T-helper 17 cell (primary cell): ENCODE data around the gene ADD2. TPM values are rescaled to one million over a fixed set of nuclear protein-coding genes. Genes with fewer than 3 reads are reported as not detected.
A peak's percentile ranks its signal among the peaks of the same experiment; 100 is the strongest.
"Not testable (repeated sequence)": the region's sequence is repeated elsewhere in the genome, so short reads cannot be mapped to it uniquely, and the experiment has no call there.

ENCODE experiments used
- ATAC-seq: fragments of 150-1000 bp; cut with Tn5 transposase; 2 replicates; pipeline ENCODE4 v1.10.0; 2021; ENCODE audit warnings: mild to moderate bottlenecking, moderate library complexity
- DNase-seq, 3 donors: peaks; one replicate each; pipeline versions ENCODE4 v3.0.0 to v3.0.0-alpha.2; 2020 to 2021
- H3K9me3 ChIP-seq: one replicate; pipeline ENCODE4 v1.7.0; 2013; ENCODE audit warnings: low read length, mild to moderate bottlenecking; ENCODE audit not compliant: control insufficient read depth, poor library complexity, severe bottlenecking
- H3K27ac Mint-ChIP-seq: one replicate; pipeline ENCODE4 v1.8.0; 2022; ENCODE audit warnings: mild to moderate bottlenecking, moderate library complexity, mixed read lengths
- H3K27me3 Mint-ChIP-seq: one replicate; pipeline ENCODE4 v1.8.0; 2022; ENCODE audit warnings: mixed read lengths
- H3K36me3 Mint-ChIP-seq: one replicate; pipeline ENCODE4 v1.8.0; 2022; ENCODE audit warnings: low read depth, mixed read lengths
- H3K4me1 Mint-ChIP-seq: one replicate; pipeline ENCODE4 v1.8.0; 2022; ENCODE audit warnings: mild to moderate bottlenecking, mixed read lengths
- H3K4me3 Mint-ChIP-seq: one replicate; pipeline ENCODE4 v1.8.0; 2022; ENCODE audit warnings: mild to moderate bottlenecking, moderate library complexity, mixed read lengths
- total RNA-seq, 4 donors: library from RNA in 2 of 4; stranded (reverse) in 2 of 4; gene quantifications; one replicate each; pipeline ENCODE4 v1.2.3 and lab custom pipeline; 2022 to 2026

ADD2 gene
- total RNA-seq, 2 donors from 2014 or later, result 0.34 to 1.3 TPM

DNA sequence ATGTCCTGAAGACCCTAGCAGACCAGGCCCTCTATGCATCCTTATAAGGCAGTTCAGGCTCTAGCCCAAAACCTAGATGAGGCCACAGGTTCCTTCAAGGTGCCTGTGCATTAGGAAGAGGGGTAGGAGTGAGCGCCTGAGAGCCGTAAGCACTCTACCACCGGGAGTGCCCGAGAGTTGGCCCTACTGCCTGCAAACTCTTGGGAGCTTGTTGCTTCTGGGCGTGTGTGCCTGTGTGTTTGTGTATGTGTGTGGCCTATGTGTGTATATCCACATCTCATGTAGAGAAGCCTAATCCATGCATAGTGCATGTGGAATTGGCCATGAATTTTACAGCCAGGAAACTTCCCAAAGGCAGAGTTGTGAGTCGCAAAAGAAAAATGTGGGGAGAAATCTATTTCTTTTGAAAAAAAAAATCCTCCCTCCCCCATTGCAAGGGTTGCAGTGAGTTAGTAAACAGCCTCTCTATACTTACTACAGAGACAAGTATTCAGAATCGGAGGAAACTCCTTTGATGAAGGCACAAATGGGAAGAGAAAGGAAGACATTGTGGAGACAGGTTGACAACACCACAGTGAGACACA lies 96.8 kb downstream of the ADD2 start:
- no peak for DNase-seq
- Mint-ChIP-seq H3K4me1 (no peaks in the 10 kb centered on the region), H3K27me3 (peaks cover 5% of the 10 kb centered on the region), H3K27ac (no peak overlapping the region), H3K36me3 (peaks cover 2% of the 10 kb centered on the region), H3K4me3 (no peak overlapping the region)
- no peak for ATAC-seq
- no peaks in the 10 kb centered on the region for H3K9me3 ChIP-seq

DNA sequence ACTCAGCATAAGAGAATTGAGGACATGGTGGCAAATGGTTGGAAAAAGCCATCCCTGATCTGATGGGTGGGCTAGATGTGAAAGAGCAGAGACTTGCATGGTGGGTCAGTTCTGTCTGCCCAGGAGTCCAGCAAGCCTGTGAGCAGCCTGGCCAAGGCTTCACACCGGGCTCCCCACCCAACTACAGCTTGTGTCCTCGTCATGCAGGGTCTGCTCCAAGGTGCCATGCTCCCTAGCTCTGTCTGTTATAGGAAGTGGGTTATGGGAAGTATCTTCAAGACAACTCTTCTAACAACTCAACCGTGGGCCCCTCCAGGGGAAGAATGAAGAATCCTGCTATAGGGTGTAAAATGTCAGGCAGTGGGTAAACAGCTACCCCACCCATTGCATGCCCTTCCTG lies 97.4 kb downstream of the ADD2 start:
- no peaks in the 10 kb centered on the region for H3K4me1 Mint-ChIP-seq
- ATAC-seq (no peak), DNase-seq (no peak)
- H3K27ac Mint-ChIP-seq, result no peak overlapping the region
- no peak overlapping the region for H3K4me3 Mint-ChIP-seq
- peaks cover 4% of the 10 kb centered on the region for H3K27me3 Mint-ChIP-seq
- peaks cover 2% of the 10 kb centered on the region for H3K36me3 Mint-ChIP-seq
- H3K9me3 ChIP-seq, result no peaks in the 10 kb centered on the region

DNA sequence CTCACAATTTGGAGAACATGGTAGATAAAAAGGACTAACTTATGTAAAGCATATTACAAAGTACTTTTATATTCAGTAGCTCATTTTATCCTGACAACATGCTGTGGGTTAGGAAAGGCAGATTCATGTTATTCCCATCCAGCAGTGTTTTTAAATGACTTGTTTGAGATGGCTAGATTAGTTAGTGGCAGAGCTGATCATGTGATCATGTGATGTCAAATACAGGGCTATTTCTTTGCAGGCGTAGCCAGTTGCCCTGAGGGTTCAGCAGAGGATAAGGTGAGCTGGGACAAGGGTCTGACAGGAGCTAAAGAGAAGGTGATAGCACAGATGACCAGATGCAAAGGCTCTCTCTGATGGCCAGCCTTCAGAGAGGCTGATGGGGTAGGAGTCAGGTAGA lies 97.8 kb downstream of the ADD2 start:
- peaks cover 2% of the 10 kb centered on the region for H3K36me3 Mint-ChIP-seq
- DNase-seq (no peak), ATAC-seq (no peak)
- H3K27me3 Mint-ChIP-seq, result peaks cover 4% of the 10 kb centered on the region
- no peak overlapping the region for H3K4me3 Mint-ChIP-seq
- H3K9me3 ChIP-seq, result no peaks in the 10 kb centered on the region
- no peak overlapping the region for H3K27ac Mint-ChIP-seq
- no peaks in the 10 kb centered on the region for H3K4me1 Mint-ChIP-seq

- DNase-seq, result no peak
- ATAC-seq, result no peak
- Mint-ChIP-seq H3K4me1 (peaks cover 6% of the 10 kb centered on the region), H3K27me3 (no peaks in the 10 kb centered on the region), H3K4me3 (no peak overlapping the region), H3K36me3 (peaks cover 6% of the 10 kb centered on the region), H3K27ac (no peak overlapping the region)
- H3K9me3 ChIP-seq, result no peaks in the 10 kb centered on the region
Observed at GRCh38 chr2:70668911-70669310, 99.1 kb downstream of the ADD2 start.

DNA sequence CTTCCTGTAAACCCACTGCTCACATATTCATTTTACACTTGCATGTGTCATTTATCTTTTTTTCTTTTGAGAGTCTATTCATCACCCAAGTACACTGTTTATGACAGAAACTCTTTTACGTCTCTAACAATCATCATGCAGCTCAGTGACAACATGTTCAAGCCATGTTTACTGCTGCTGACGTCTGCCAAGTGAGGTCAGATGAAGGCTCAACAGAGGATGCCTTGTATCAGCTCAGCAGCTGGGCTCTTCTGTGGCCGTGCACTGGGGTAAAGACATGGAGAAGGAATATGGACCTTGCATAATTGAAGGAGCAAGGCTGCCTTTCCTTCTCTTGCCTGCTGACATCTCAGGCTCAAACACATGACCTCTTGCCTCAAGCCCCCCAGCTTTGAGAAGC lies 99.6 kb downstream of the ADD2 start:
- H3K4me3 Mint-ChIP-seq, result no peak overlapping the region
- no peaks in the 10 kb centered on the region for H3K9me3 ChIP-seq
- ATAC-seq (no peak), DNase-seq (no peak)
- H3K27ac Mint-ChIP-seq, result no peak overlapping the region
- peaks cover 6% of the 10 kb centered on the region for H3K4me1 Mint-ChIP-seq
- no peaks in the 10 kb centered on the region for H3K27me3 Mint-ChIP-seq
- H3K36me3 Mint-ChIP-seq, result peaks cover 4% of the 10 kb centered on the region

DNA sequence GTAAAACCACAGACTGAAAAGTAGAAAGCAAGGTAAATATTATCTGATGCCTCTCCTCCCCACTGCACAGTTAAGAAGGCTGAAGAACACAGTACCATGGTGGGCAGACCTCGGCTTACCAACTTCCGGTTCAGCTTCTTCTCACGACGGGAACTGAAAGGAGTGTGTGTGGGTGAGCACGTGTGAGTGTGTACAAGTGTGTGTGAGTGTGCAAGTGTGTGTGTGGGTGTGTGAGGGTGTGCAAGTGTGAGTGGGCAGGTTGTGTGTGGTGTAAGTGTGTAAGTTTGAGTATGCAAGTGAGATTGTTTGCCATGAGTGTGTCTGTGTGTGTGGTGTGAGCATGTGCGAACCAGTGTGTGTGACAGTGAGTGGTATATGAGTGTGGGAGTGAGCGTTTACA lies 103.5 kb downstream of the ADD2 start:
- no peaks in the 10 kb centered on the region for H3K9me3 ChIP-seq
- DNase-seq, result no peak
- ATAC-seq, result peak; percentile 45
- peaks cover 6% of the 10 kb centered on the region for H3K4me1 Mint-ChIP-seq
- peaks cover 13% of the 10 kb centered on the region for H3K27me3 Mint-ChIP-seq
- H3K36me3 Mint-ChIP-seq, result peaks cover 4% of the 10 kb centered on the region
- no peak overlapping the region for H3K4me3 Mint-ChIP-seq
- no peak overlapping the region for H3K27ac Mint-ChIP-seq

DNA sequence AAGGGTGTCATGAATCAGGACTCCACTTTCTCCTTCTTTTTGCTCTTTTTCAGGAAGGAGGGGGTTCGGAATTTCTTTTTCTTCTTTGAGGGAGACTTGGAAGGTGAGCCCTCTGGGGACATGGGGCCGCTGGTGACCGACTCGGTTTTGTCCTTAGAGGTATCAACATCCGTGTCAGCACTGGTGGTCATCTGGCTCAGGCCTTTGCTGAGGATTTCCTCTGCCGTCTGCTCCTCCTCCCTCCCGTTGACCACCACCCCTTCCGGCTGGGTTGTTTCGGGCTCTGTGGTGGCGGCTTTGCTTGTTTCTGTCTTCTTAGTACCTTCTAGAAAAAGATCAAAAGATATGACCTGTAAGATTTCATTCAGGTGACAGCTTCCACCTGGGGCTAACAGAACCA lies 104.6 kb downstream of the ADD2 start:
- no peaks in the 10 kb centered on the region for H3K9me3 ChIP-seq
- no peak for DNase-seq
- Mint-ChIP-seq H3K36me3 (peaks cover 4% of the 10 kb centered on the region), H3K27me3 (peaks cover 13% of the 10 kb centered on the region), H3K4me1 (peaks cover 6% of the 10 kb centered on the region), H3K27ac (no peak overlapping the region), H3K4me3 (no peak overlapping the region)
- no peak for ATAC-seq

- Mint-ChIP-seq H3K4me1 (peaks cover 12% of the 10 kb centered on the region), H3K27ac (no peak overlapping the region), H3K27me3 (peaks cover 35% of the 10 kb centered on the region), H3K36me3 (peaks cover 1% of the 10 kb centered on the region), H3K4me3 (no peak overlapping the region)
- no peak for ATAC-seq
- H3K9me3 ChIP-seq, result no peaks in the 10 kb centered on the region
- DNase-seq, result no peak
Observed at GRCh38 chr2:70659551-70659950, 108.4 kb downstream of the ADD2 start.

GRCh38 chr2:70658476-70658875 lies 109.5 kb downstream of the ADD2 start:
- no peaks in the 10 kb centered on the region for H3K36me3 Mint-ChIP-seq
- H3K27ac Mint-ChIP-seq, result no peak overlapping the region
- ATAC-seq (no peak), DNase-seq (no peak)
- H3K4me3 Mint-ChIP-seq, result no peak overlapping the region
- H3K4me1 Mint-ChIP-seq, result peaks cover 10% of the 10 kb centered on the region
- H3K9me3 ChIP-seq, result no peaks in the 10 kb centered on the region
- H3K27me3 Mint-ChIP-seq, result peaks cover 45% of the 10 kb centered on the region

DNA sequence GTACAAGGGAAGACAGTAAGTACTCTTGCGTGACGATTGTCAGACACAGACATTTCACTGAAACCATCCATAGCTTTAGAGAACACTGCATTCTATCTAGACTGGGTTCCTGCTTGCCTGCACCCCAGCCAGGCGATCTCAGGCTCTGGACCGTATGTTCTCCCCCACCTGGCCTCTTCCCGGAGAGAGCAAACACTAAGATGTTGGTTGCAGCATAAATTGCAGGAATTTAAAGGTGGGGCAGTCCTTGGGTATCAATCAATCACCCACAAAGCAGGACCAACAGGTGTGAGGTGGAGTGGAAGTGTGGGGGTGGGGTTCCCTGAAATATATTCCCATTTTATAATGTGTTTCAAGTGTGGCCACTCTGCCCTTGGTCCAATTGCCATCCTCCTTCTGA lies 110.8 kb downstream of the ADD2 start:
- Mint-ChIP-seq H3K27me3 (peaks cover 42% of the 10 kb centered on the region), H3K4me1 (peaks cover 10% of the 10 kb centered on the region), H3K36me3 (no peaks in the 10 kb centered on the region), H3K27ac (peak overlapping the region; percentile 85), H3K4me3 (no peak overlapping the region)
- no peaks in the 10 kb centered on the region for H3K9me3 ChIP-seq
- DNase-seq, result no peak
- ATAC-seq, result no peak

- peaks cover 2% of the 10 kb centered on the region for H3K36me3 Mint-ChIP-seq
- H3K27me3 Mint-ChIP-seq, result peaks cover 42% of the 10 kb centered on the region
- DNase-seq (no peak), ATAC-seq (peak; percentile 80)
- H3K9me3 ChIP-seq, result no peaks in the 10 kb centered on the region
- H3K4me1 Mint-ChIP-seq, result peaks cover 10% of the 10 kb centered on the region
- peak overlapping the region; percentile 45 for H3K4me3 Mint-ChIP-seq
- peak overlapping the region; percentile 85 for H3K27ac Mint-ChIP-seq
Observed at GRCh38 chr2:70656421-70657010, 111.5 kb downstream of the ADD2 start.

- H3K4me1 Mint-ChIP-seq, result peaks cover 10% of the 10 kb centered on the region
- peaks cover 42% of the 10 kb centered on the region for H3K27me3 Mint-ChIP-seq
- H3K9me3 ChIP-seq, result no peaks in the 10 kb centered on the region
- peaks cover 3% of the 10 kb centered on the region for H3K36me3 Mint-ChIP-seq
- H3K27ac Mint-ChIP-seq, result no peak overlapping the region
- ATAC-seq, result no peak
- DNase-seq, result no peak
- no peak overlapping the region for H3K4me3 Mint-ChIP-seq
Observed at GRCh38 chr2:70655786-70656185, 112.2 kb downstream of the ADD2 start.

GRCh38 chr2:70655211-70655610 lies 112.8 kb downstream of the ADD2 start:
- DNase-seq, H3K27ac Mint-ChIP-seq, H3K36me3 Mint-ChIP-seq, H3K4me3 Mint-ChIP-seq, H3K9me3 ChIP-seq, H3K4me1 Mint-ChIP-seq: not testable (repeated sequence)
- H3K27me3 Mint-ChIP-seq, result peaks cover 42% of the 10 kb centered on the region
- peak; percentile 53 for ATAC-seq

DNA sequence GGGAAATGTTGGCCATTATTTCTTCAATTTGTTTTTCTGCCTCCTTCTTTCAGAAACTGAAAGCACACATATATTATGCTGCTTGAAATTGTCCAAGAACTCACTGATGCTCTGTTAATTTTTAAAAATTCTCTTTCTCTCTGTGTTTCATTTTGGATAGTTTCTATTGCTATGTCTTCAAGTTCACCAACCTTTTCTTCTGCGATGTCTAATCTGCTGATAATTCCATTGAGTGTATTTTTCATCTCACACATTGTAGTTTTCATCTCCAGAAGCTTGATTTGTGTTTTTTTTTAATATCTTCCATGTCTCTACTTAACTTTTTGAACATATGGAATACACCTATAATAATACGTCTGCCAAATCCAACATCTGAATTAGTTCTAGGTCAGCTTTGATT lies 116.3 kb downstream of the ADD2 start:
- DNase-seq, result no peak
- H3K27me3 Mint-ChIP-seq, result peaks cover 42% of the 10 kb centered on the region
- no peak overlapping the region for H3K27ac Mint-ChIP-seq
- no peaks in the 10 kb centered on the region for H3K9me3 ChIP-seq
- peaks cover 7% of the 10 kb centered on the region for H3K4me1 Mint-ChIP-seq
- H3K36me3 Mint-ChIP-seq, result peaks cover 4% of the 10 kb centered on the region
- H3K4me3 Mint-ChIP-seq, result no peak overlapping the region
- ATAC-seq, result no peak
